Stimulated activated CD8-positive, alpha-beta memory T cell treated with anti-CD3 and anti-CD28 coated beads, Interleukin-7, amount 100 ng/mL, for 24 hours (primary cell): Measurements from ENCODE around the gene FOXJ2.
"Not testable (repeated sequence)": the region's sequence is repeated elsewhere in the genome, so short reads cannot be mapped to it uniquely, and the experiment has no call there.

Experiments used
- DNase-seq: peaks from one replicate; pipeline ENCODE4 v3.0.0-alpha.2; 2020; ENCODE audit warnings: low read depth

FOXJ2 gene

GRCh38 chr12:8030189-8030588 is 2.3 kb upstream of the FOXJ2 start:
- DNase-seq: no peak

DNA sequence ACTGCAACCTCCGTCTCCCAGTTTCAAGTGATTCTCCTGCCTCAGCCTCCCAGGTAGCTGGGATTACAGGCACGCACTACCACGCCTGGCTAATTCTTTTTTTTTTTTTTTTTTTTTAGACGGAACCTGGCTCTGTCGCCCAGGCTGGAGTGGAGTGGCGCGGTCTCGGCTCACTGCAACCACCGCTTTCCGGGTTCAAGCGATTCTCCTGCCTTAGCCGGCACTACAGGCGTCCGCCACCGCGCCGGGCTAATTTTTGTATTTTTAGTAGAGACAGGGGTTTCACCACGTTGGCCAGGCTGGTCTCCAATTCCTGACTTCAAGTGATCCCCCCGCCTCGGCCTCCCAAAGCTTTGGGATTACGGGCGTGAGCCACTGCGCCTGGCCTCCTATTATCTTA is 1.5 kb upstream of the FOXJ2 start:
- not testable (repeated sequence) for DNase-seq

GRCh38 chr12:8031872-8032241 is 659 bp upstream of the FOXJ2 start:
- no peak for DNase-seq

DNA sequence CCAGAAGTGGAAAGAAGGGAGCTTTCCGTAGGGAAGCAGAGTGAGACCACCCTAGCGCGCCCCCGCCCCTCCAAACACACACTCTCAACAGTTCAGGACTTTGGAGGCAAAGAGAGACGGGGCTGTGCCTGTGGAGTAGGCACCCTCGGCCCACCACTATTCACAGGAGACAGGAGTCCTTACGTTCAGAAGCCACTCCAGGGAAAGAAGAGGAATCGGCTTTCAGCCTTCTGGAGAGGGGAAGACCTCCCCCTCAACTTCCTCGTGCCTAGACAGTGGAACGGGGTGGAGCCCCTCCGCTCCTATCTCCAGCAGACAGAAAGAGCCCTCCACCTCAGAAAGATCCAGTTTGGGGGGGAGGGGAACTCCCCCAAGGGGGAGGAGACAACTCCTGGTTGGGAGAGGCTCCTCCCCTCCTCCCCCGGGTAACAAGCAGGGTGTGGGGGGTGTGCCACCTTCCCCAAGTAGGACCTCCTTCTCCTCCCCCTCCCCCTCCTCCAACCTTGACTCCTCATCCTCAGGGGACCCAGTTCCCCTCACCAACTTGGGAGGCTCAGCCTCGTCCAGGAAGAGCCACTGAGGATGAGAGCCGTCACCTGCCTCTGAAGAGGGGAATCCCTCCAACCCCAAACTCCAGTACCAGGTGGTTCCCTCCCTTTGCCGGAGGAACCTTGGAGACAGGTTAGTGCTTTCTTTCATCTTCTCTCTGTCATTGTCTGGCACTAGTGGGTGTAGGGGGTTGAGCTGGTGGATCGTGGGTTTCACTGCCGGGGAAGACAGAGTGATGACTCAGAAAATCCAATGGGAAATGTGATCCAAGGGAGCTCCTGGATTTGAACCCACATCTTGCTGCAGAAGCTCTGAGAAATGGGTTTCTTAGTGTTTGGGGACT is 883 bp downstream of the FOXJ2 start:
- peak; percentile 18 for DNase-seq

GRCh38 chr12:8034802-8035201 is 2.3 kb downstream of the FOXJ2 start:
- DNase-seq: no peak

DNA sequence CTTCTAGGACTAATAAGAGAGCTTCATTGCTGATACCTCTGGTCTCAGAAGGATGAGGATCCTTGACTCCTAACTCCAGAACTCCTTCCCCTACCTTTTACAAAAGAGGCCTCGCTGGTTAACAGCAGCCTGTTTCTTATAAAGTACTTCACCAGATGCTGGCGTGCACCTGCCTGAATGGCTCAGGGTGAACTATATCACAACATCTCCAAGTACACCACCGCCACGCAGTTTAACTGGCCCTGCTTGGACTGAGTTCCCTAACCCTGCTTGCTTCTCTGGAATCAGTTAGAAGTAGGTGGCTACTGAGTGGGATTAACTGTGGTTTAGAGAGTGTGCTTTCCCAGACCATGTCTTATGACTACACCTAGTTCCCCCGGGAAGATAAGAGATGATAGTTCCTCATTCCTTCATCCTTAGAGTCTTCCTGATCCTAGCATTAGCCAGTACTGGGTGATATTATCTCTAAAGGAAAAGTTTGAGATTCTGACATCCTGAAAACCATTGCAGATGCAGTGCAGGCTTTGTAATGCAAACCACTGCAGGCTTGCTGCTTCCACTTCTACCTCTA is 3.0 kb downstream of the FOXJ2 start:
- DNase-seq: no peak

GRCh38 chr12:8036346-8036745 is 3.8 kb downstream of the FOXJ2 start:
- no peak for DNase-seq

DNA sequence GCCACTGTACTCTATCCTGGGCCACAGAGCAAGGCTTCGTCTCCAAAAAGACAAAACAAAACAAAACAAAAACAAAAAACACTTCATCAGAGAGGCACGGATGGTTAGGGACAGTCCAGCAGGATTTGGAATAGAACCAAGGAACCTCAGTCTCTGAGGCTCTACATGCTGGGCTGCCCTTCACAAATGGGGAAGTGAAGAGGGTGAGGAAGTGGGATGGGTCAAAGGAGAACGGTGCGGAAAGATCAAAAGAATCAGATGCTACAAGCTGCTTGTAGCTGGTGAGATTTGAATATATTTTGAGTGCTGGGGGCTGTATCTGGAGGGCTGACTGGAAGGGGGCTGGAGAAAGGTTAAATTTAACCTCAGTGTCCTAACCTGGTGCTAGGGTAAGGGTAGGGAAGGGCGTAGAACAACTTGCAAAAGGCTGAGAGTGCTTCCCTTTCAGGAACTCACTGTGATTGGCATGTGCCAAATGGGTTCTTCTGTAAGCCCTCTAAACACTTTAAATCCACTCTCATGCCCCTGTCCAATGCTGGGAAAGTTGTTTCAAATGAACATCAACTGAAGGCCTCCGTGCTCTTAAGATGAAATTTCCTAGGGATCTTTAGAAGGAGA is 4.6 kb downstream of the FOXJ2 start:
- DNase-seq: no peak

GRCh38 chr12:8037947-8038346 is 5.4 kb downstream of the FOXJ2 start:
- DNase-seq: no peak

DNA sequence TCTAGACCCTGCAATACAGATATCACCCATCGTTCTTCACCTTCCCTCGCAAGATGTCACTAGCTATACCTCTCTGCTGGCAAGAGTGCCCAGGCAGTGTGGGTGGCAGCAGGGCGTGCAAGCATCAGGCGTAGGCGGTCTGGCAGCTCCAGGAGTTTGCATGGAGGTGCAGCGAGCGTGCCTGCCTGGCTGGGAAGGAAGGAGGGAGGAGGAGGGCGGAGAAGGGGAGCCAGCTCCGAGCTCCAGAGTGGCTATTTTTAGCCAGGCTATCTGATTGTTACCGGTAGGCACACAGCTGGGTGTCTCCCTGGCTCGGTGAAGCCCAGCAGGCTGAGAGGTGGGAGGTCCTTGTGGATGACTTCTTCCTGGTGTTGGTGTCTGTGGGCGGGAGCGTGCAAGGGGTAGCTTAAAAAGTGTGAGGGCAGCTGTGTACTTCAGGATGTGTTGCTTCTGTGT is 6.2 kb downstream of the FOXJ2 start:
- no peak for DNase-seq

DNA sequence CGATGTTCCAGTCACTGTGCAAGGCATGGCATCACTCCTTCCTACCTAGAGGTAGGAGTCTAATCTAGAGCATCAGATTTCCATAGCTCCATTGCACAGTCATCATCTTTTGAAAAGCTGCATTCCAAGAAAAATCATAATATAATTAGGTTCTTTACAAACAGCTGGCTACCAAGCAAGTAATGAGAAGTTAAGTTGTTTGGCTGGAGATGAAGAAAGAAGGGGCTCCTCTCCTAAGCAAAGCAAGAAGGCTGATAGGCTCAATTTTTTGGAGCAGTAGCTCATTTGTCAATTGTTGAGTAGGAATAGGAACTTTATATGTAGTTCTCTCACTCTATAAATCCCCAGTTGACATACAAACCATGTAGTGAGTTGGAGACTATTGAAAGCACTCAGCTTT is 8.3 kb downstream of the FOXJ2 start:
- DNase-seq: no peak

GRCh38 chr12:8045952-8046944 is 13.7 kb downstream of the FOXJ2 start:
- peak; percentile 71 for DNase-seq

DNA sequence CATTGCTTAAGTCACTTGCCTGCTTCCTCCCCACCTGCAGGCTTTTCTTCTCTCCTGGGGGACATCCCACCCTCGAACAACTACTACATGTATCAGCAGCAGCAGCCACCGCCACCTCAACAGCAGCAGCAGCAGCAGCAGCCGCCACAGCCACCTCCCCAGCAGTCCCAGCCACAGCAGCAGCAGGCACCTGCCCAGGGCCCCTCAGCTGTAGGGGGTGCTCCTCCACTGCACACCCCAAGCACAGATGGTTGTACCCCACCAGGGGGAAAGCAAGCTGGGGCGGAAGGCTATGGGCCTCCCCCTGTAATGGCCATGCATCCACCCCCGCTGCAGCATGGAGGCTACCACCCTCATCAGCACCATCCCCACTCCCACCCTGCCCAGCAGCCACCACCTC is 15.3 kb downstream of the FOXJ2 start:
- no peak for DNase-seq

DNA sequence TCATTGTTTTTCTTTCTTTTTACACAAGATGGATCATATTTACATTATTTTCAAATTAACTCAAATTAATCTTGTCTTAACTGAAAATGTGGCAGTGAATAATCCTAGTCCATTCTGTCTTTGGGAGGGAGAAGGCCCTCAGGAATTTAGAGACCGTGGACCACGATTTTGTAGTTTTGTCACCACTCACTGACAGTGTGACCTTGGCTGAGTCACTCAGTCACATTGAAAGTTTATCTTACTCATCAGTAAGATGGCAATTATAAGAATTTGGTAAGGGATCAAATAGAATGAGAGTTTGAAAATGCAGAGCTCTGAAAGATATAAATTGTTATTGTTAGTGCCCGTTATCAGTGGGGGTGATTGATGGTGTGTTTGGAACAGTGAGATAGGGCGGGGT is 16.4 kb downstream of the FOXJ2 start:
- DNase-seq: no peak

DNA sequence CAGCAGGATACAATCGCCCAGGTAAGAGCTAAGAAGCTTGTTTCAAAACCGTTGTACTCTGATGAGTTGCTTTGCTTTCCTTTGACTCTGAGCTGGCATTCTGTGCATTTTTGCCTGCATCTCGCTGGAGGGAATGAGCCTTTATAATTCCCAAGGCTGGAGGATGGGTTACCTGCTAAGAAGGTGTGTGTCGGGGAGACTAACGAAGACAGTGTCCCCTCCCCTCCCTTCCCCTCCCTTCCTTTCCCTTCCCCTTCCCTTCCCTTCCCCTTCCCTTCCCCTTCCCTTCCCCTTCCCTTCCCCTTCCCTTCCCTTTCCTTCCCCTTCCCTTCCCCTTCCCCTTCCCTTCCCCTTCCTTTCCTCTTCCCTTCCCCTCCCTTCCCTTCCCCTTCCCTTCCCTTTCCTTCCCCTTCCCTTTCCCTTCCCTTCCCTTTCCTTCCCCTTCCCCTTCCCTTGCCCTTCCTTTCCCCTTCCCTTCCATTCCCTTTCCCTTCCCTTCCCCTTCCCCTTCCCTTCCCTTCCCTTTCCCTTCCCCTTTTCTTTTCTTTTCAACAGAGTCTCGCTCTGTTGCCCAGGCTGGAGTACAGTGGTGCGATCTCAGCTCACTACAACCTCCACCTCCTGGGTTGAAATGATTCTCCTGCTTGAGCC is 18.2 kb downstream of the FOXJ2 start:
- no peak for DNase-seq

DNA sequence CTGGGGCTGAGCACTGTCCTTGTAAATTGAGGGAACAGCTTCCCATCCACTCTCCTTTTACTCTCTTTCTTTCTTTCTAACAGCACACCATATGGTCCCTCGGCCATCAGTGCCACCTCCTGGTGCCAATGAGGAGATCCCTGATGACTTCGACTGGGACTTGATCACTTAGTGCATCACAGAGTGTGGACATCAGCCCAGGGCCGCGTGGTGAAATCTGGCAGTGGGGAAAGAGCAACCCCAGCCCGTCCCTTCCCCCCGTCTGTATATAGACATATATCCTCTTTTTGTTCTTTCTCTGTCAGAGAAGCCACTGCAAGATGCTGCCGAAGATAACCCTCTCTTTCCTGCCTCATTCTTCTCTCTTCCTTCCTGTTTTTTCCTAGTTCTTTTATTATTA is 20.2 kb downstream of the FOXJ2 start:
- DNase-seq: no peak

DNA sequence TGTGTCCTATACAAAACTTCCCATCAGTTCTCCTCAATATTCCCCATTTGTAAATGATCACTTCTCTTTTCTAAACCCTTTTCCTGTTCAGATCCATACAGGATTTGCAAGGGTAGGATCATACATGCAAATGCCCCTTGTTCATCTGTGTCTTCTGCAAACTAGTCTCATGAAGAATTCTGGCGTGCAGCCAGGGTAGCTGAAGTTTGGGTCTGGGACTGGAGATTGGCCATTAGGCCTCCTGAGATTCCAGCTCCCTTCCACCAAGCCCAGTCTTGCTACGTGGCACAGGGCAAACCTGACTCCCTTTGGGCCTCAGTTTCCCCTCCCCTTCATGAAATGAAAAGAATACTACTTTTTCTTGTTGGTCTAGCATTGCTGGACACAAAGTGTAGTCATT is 22.3 kb downstream of the FOXJ2 start:
- DNase-seq: no peak

- no peak for DNase-seq
These were observed 24.8 kb downstream of the FOXJ2 start for GRCh38 chr12:8057306-8057705.

- DNase-seq: no peak
These were observed 25.3 kb downstream of the FOXJ2 start for GRCh38 chr12:8057839-8058238.

GRCh38 chr12:8058506-8058905 is 26.0 kb downstream of the FOXJ2 start:
- DNase-seq: no peak

DNA sequence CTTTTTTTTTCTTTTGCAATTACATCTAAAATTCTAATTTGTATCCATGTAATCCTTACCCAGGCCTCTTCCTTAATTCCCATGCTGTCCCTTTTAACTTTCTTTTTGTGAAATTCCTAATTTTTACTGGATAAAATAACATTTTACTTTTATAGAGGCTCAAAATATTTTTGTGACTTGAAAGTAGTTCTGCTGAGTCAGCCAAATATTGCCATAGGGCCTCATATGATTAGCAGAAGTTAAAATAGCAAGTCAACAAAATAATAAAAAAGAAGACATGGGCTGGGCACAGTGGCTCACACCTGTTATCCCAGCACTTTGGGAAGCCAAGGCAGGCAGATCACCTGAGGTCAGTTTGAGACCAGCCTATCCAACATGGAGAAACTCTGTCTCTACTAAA is 31.6 kb downstream of the FOXJ2 start:
- no peak for DNase-seq
